Measurements from ENCODE around the gene USP33.
A peak's percentile ranks its signal among the peaks of the same experiment; 100 is the strongest.

The USP33 gene

GRCh38 chr1:77673030-77673429 is 86.6 kb downstream of the USP33 start:
- no peak overlapping the region for H3K27ac ChIP-seq (ENCODE audit: low read length, poor library complexity, severe bottlenecking)
- DNase-seq = no peak
- H3K9me3 ChIP-seq (ENCODE audit: control insufficient read depth, low read length) = no peaks in the 10 kb centered on the region
- H3K23ac ChIP-seq (ENCODE audit: low read length in 2 of 2) = no peak overlapping the region
- no peak overlapping the region for H2BK12ac ChIP-seq (ENCODE audit: low read length in 2 of 2)
- no peaks in the 10 kb centered on the region for H3K27me3 ChIP-seq (ENCODE audit: control insufficient read depth in 1 of 2, insufficient read depth in 1 of 2, low read length in 2 of 2)
- H2AK5ac ChIP-seq (ENCODE audit: low read length, severe bottlenecking) = peak overlapping the region; percentile 87
- H3K36me3 ChIP-seq (ENCODE audit: control insufficient read depth in 1 of 2, insufficient read depth in 2 of 2, low read depth in 1 of 2, low read length in 2 of 2) = peaks cover 4 to 15% of the 10 kb centered on the region in 2 experiments
- H2BK120ac ChIP-seq (ENCODE audit: low read depth, low read length) = no peak overlapping the region
- H4K8ac ChIP-seq (ENCODE audit: low read length) = no peak overlapping the region
- H2AFZ ChIP-seq (ENCODE audit: low read depth, low read length) = no peak overlapping the region
- no peak overlapping the region for H2BK5ac ChIP-seq (ENCODE audit: low read depth, low read length, poor library complexity, severe bottlenecking)
- no peak overlapping the region for H3K9ac ChIP-seq (ENCODE audit: low read length)
- H3K4ac ChIP-seq (ENCODE audit: low read depth in 1 of 2, low read length in 2 of 2) = no peak overlapping the region
- H3K14ac ChIP-seq (ENCODE audit: low read length in 2 of 2) = no peak overlapping the region
- no peaks in the 10 kb centered on the region for H3K79me1 ChIP-seq (replicated peaks; ENCODE audit: low read length, poor library complexity, severe bottlenecking)
- no peak overlapping the region for H2BK15ac ChIP-seq (ENCODE audit: low read depth, poor library complexity, severe bottlenecking)
- H4K91ac ChIP-seq (ENCODE audit: low read length) = no peak overlapping the region
- WGBS = 94% methylated on average over 6 of the region's 6 CpGs
- H3K4me3 ChIP-seq (ENCODE audit: insufficient read depth in 1 of 2, low read depth in 1 of 2, low read length in 2 of 2) = no peak overlapping the region
- H3K4me1 ChIP-seq (ENCODE audit: control insufficient read depth, insufficient read depth, low read depth, low read length) = peaks cover 4% of the 10 kb centered on the region
- H3K4me2 ChIP-seq (ENCODE audit: low read length, poor library complexity, severe bottlenecking) = no peak overlapping the region
- peak overlapping the region in 1 of 2 experiments; percentile 21 for H3K18ac ChIP-seq (ENCODE audit: low read depth in 1 of 2, low read length in 2 of 2)

- Histone ChIP-seq H3K27ac (ENCODE audit: low read length, poor library complexity, severe bottlenecking) (no peak overlapping the region), H4K91ac (ENCODE audit: low read length) (no peak overlapping the region), H3K27me3 (ENCODE audit: control insufficient read depth in 1 of 2, insufficient read depth in 1 of 2, low read length in 2 of 2) (no peaks in the 10 kb centered on the region), H3K9me3 (ENCODE audit: control insufficient read depth, low read length) (no peaks in the 10 kb centered on the region), H3K18ac (ENCODE audit: low read depth in 1 of 2, low read length in 2 of 2) (no peak overlapping the region), H3K4me1 (ENCODE audit: control insufficient read depth, insufficient read depth, low read depth, low read length) (peaks cover 6% of the 10 kb centered on the region), H3K79me1 (replicated peaks; ENCODE audit: low read length, poor library complexity, severe bottlenecking) (no peaks in the 10 kb centered on the region), H3K4ac (ENCODE audit: low read depth in 1 of 2, low read length in 2 of 2) (no peak overlapping the region), H2BK12ac (ENCODE audit: low read length in 2 of 2) (no peak overlapping the region), H3K14ac (ENCODE audit: low read length in 2 of 2) (no peak overlapping the region), H2BK120ac (ENCODE audit: low read depth, low read length) (no peak overlapping the region), H2AFZ (ENCODE audit: low read depth, low read length) (no peak overlapping the region), H3K9ac (ENCODE audit: low read length) (peak overlapping the region; percentile 24), H3K4me3 (ENCODE audit: insufficient read depth in 1 of 2, low read depth in 1 of 2, low read length in 2 of 2) (no peak overlapping the region), H2BK5ac (ENCODE audit: low read depth, low read length, poor library complexity, severe bottlenecking) (no peak overlapping the region), H3K4me2 (ENCODE audit: low read length, poor library complexity, severe bottlenecking) (no peak overlapping the region), H3K36me3 (ENCODE audit: control insufficient read depth in 1 of 2, insufficient read depth in 2 of 2, low read depth in 1 of 2, low read length in 2 of 2) (peaks cover 4 to 15% of the 10 kb centered on the region in 2 experiments), H2AK5ac (ENCODE audit: low read length, severe bottlenecking) (no peak overlapping the region), H3K23ac (ENCODE audit: low read length in 2 of 2) (no peak overlapping the region), H4K8ac (ENCODE audit: low read length) (no peak overlapping the region), H2BK15ac (ENCODE audit: low read depth, poor library complexity, severe bottlenecking) (no peak overlapping the region)
- no peak for DNase-seq
- WGBS = 86% methylated on average over 1 of the region's 2 CpGs
These were observed 87.3 kb downstream of the USP33 start for GRCh38 chr1:77672374-77672773.

GRCh38 chr1:77671836-77672235 is 87.8 kb downstream of the USP33 start:
- no peak overlapping the region for H2AK5ac ChIP-seq (ENCODE audit: low read length, severe bottlenecking)
- no peak overlapping the region for H3K23ac ChIP-seq (ENCODE audit: low read length in 2 of 2)
- H3K4ac ChIP-seq (ENCODE audit: low read depth in 1 of 2, low read length in 2 of 2) = no peak overlapping the region
- H3K4me3 ChIP-seq (ENCODE audit: insufficient read depth in 1 of 2, low read depth in 1 of 2, low read length in 2 of 2) = no peak overlapping the region
- H3K9me3 ChIP-seq (ENCODE audit: control insufficient read depth, low read length) = no peaks in the 10 kb centered on the region
- no peak overlapping the region for H2BK12ac ChIP-seq (ENCODE audit: low read length in 2 of 2)
- peak overlapping the region; percentile 24 for H3K9ac ChIP-seq (ENCODE audit: low read length)
- peaks cover 6% of the 10 kb centered on the region for H3K4me1 ChIP-seq (ENCODE audit: control insufficient read depth, insufficient read depth, low read depth, low read length)
- peaks cover 4 to 15% of the 10 kb centered on the region in 2 experiments for H3K36me3 ChIP-seq (ENCODE audit: control insufficient read depth in 1 of 2, insufficient read depth in 2 of 2, low read depth in 1 of 2, low read length in 2 of 2)
- H3K4me2 ChIP-seq (ENCODE audit: low read length, poor library complexity, severe bottlenecking) = no peak overlapping the region
- H2BK120ac ChIP-seq (ENCODE audit: low read depth, low read length) = no peak overlapping the region
- H2BK15ac ChIP-seq (ENCODE audit: low read depth, poor library complexity, severe bottlenecking) = no peak overlapping the region
- no peak overlapping the region for H4K91ac ChIP-seq (ENCODE audit: low read length)
- 71% methylated on average over 4 of the region's 5 CpGs for WGBS
- H3K79me1 ChIP-seq (replicated peaks; ENCODE audit: low read length, poor library complexity, severe bottlenecking) = no peaks in the 10 kb centered on the region
- no peak overlapping the region for H4K8ac ChIP-seq (ENCODE audit: low read length)
- no peaks in the 10 kb centered on the region for H3K27me3 ChIP-seq (ENCODE audit: control insufficient read depth in 1 of 2, insufficient read depth in 1 of 2, low read length in 2 of 2)
- H2AFZ ChIP-seq (ENCODE audit: low read depth, low read length) = no peak overlapping the region
- H3K27ac ChIP-seq (ENCODE audit: low read length, poor library complexity, severe bottlenecking) = no peak overlapping the region
- H3K18ac ChIP-seq (ENCODE audit: low read depth in 1 of 2, low read length in 2 of 2) = no peak overlapping the region
- no peak overlapping the region for H2BK5ac ChIP-seq (ENCODE audit: low read depth, low read length, poor library complexity, severe bottlenecking)
- peak; percentile 37 for DNase-seq
- no peak overlapping the region for H3K14ac ChIP-seq (ENCODE audit: low read length in 2 of 2)

- Histone ChIP-seq H3K18ac (ENCODE audit: low read depth in 1 of 2, low read length in 2 of 2) (no peak overlapping the region), H3K4me3 (ENCODE audit: insufficient read depth in 1 of 2, low read depth in 1 of 2, low read length in 2 of 2) (no peak overlapping the region), H2BK15ac (ENCODE audit: low read depth, poor library complexity, severe bottlenecking) (no peak overlapping the region), H3K4ac (ENCODE audit: low read depth in 1 of 2, low read length in 2 of 2) (no peak overlapping the region), H3K4me1 (ENCODE audit: control insufficient read depth, insufficient read depth, low read depth, low read length) (peaks cover 7% of the 10 kb centered on the region), H3K36me3 (ENCODE audit: control insufficient read depth in 1 of 2, insufficient read depth in 2 of 2, low read depth in 1 of 2, low read length in 2 of 2) (peaks cover 0 to 7% of the 10 kb centered on the region in 2 experiments), H3K14ac (ENCODE audit: low read length in 2 of 2) (no peak overlapping the region), H3K4me2 (ENCODE audit: low read length, poor library complexity, severe bottlenecking) (no peak overlapping the region), H3K9ac (ENCODE audit: low read length) (no peak overlapping the region), H3K9me3 (ENCODE audit: control insufficient read depth, low read length) (no peaks in the 10 kb centered on the region), H3K79me1 (replicated peaks; ENCODE audit: low read length, poor library complexity, severe bottlenecking) (no peaks in the 10 kb centered on the region), H2BK5ac (ENCODE audit: low read depth, low read length, poor library complexity, severe bottlenecking) (no peak overlapping the region), H3K23ac (ENCODE audit: low read length in 2 of 2) (no peak overlapping the region), H2BK12ac (ENCODE audit: low read length in 2 of 2) (no peak overlapping the region), H4K91ac (ENCODE audit: low read length) (no peak overlapping the region), H2AFZ (ENCODE audit: low read depth, low read length) (no peak overlapping the region), H2BK120ac (ENCODE audit: low read depth, low read length) (no peak overlapping the region), H2AK5ac (ENCODE audit: low read length, severe bottlenecking) (no peak overlapping the region), H3K27me3 (ENCODE audit: control insufficient read depth in 1 of 2, insufficient read depth in 1 of 2, low read length in 2 of 2) (no peaks in the 10 kb centered on the region), H3K27ac (ENCODE audit: low read length, poor library complexity, severe bottlenecking) (no peak overlapping the region), H4K8ac (ENCODE audit: low read length) (no peak overlapping the region)
- no peak for DNase-seq
- 100% methylated on average over 5 of the region's 7 CpGs for WGBS
These were observed 89.3 kb downstream of the USP33 start for GRCh38 chr1:77670330-77670729.

All from mesenchymal stem cell (in vitro differentiated cells and primary cell).